Measurements from ENCODE around the gene DDR2.

DDR2 gene

DNA sequence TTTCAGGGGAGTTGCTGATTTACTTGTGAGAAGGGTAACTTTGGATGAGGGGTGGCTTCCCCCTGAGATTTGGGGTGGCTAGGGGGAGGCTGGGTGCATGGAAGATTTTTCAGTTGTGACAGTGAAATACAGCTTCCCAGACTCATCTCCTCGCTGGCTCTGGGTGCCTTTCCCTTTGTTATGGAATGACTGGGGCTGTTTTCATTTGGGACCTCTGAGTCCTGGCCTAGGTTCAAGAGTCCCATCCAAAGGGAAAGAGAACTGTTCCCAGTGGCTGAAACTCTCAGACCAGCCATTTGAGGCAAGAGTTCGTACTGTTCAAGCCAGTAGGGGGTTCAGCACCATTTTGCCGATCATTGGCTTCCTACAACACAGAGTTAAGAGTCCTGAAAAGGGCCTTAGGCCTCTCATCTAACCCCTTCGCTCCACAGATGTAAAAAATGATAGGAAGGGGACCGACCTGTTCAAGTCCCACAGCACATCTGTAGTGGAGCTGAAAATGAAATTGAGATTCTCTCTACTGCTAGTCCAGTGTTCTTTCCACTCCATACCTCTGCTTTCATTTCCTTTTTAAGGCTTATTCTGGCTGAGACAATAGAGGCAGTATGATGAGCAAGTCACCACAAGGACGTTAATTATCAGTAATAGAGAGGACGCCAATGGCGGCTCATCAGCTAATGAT lies 958 bp downstream of the DDR2 start:
- H3K27me3 ChIP-seq = no peaks in the 10 kb centered on the region
- TF ChIP-seq CTCF (IDR thresholded peaks at IDR 0.05; ENCODE audit: low read depth, low read length) = peak; percentile 43; the same call in 1 of the 2 replicates
- peaks cover 24% of the 10 kb centered on the region for H3K4me1 ChIP-seq
- H3K36me3 ChIP-seq = no peaks in the 10 kb centered on the region; the same call in 1 of the 2 replicates
- peak; percentile 46 for DNase-seq
- peak overlapping the region; percentile 94 for H3K4me3 ChIP-seq (ENCODE audit: low read depth, low read length)
- no peaks in the 10 kb centered on the region for H3K9me3 ChIP-seq

- peaks cover 16% of the 10 kb centered on the region for H3K4me1 ChIP-seq
- no peak for TF ChIP-seq CTCF (IDR thresholded peaks at IDR 0.05; ENCODE audit: low read depth, low read length)
- no peak for DNase-seq
- peaks cover 6% of the 10 kb centered on the region; the same call in 1 of the 2 replicates for H3K36me3 ChIP-seq
- no peaks in the 10 kb centered on the region for H3K9me3 ChIP-seq
- H3K27me3 ChIP-seq = no peaks in the 10 kb centered on the region
- peak overlapping the region; percentile 94 for H3K4me3 ChIP-seq (ENCODE audit: low read depth, low read length)
Observed at GRCh38 chr1:162635418-162635817, 3.2 kb downstream of the DDR2 start.

GRCh38 chr1:162639718-162640117 lies 7.5 kb downstream of the DDR2 start:
- no peak for DNase-seq
- no peaks in the 10 kb centered on the region for H3K27me3 ChIP-seq
- TF ChIP-seq CTCF (IDR thresholded peaks at IDR 0.05; ENCODE audit: low read depth, low read length) = no peak
- no peaks in the 10 kb centered on the region for H3K9me3 ChIP-seq
- H3K4me3 ChIP-seq (ENCODE audit: low read depth, low read length) = no peak overlapping the region
- H3K36me3 ChIP-seq = peaks cover 24% of the 10 kb centered on the region
- H3K4me1 ChIP-seq = peaks cover 13% of the 10 kb centered on the region

GRCh38 chr1:162641114-162641513 lies 8.8 kb downstream of the DDR2 start:
- no peak overlapping the region for H3K4me3 ChIP-seq (ENCODE audit: low read depth, low read length)
- H3K27me3 ChIP-seq = no peaks in the 10 kb centered on the region
- TF ChIP-seq CTCF (IDR thresholded peaks at IDR 0.05; ENCODE audit: low read depth, low read length) = no peak
- no peak for DNase-seq
- H3K9me3 ChIP-seq = no peaks in the 10 kb centered on the region
- H3K4me1 ChIP-seq = peaks cover 6% of the 10 kb centered on the region
- H3K36me3 ChIP-seq = peaks cover 24% of the 10 kb centered on the region

DNA sequence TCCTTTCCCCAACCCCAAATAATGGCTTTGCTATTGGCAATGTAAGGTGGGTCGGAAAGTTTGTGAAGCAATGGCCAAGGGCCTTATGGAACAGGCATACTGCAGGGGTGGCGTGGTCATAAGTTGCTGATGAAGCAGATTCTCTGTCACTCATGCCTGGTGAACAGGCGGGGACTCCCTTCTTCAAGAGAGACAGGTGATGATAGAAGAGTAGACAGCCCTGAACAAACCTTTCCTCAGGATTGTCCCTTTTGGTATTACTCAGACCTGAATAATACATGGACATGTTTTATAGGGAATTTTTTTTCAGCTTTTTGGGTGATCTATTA lies 12.7 kb downstream of the DDR2 start:
- H3K9me3 ChIP-seq = no peaks in the 10 kb centered on the region
- no peaks in the 10 kb centered on the region for H3K27me3 ChIP-seq
- H3K4me3 ChIP-seq (ENCODE audit: low read depth, low read length) = no peak overlapping the region
- peaks cover 6% of the 10 kb centered on the region; the same call in 1 of the 2 replicates for H3K4me1 ChIP-seq
- no peak for TF ChIP-seq CTCF (IDR thresholded peaks at IDR 0.05; ENCODE audit: low read depth, low read length)
- H3K36me3 ChIP-seq = peaks cover 18% of the 10 kb centered on the region
- no peak for DNase-seq

- Histone ChIP-seq H3K4me1 (peaks cover 6% of the 10 kb centered on the region; the same call in 1 of the 2 replicates), H3K36me3 (peaks cover 18% of the 10 kb centered on the region), H3K9me3 (no peaks in the 10 kb centered on the region), H3K4me3 (ENCODE audit: low read depth, low read length) (no peak overlapping the region), H3K27me3 (no peaks in the 10 kb centered on the region)
- no peak for TF ChIP-seq CTCF (IDR thresholded peaks at IDR 0.05; ENCODE audit: low read depth, low read length)
- DNase-seq = no peak
Observed at GRCh38 chr1:162645666-162646065, 13.4 kb downstream of the DDR2 start.

All from BE2C (cell line).